OCI-LY1 (cell line): ENCODE data around the gene CHRM5.

Source experiments
- H2AFZ ChIP-seq: fragments of 200-600 bp; sonication (generic), shearing (Covaris generic); 2 replicates; pipeline ENCODE4 v1.6.0; 2014; ENCODE audit warnings: antibody characterized with exemption, mild to moderate bottlenecking, low read length
- H3F3A ChIP-seq: fragments of 200-600 bp; sonication (generic), shearing (Covaris generic); 2 replicates; pipeline ENCODE4 v1.6.0; 2014; ENCODE audit warnings: mild to moderate bottlenecking, antibody characterized with exemption, low read length, moderate library complexity; ENCODE audit not compliant: insufficient read depth
- H3K27ac ChIP-seq: fragments of 200-600 bp; sonication (generic); 2 replicates; pipeline ENCODE4 v1.5.1; 2014; ENCODE audit warnings: low read length, mixed run types, mild to moderate bottlenecking, low read depth; ENCODE audit not compliant: poor library complexity, severe bottlenecking
- H3K27me3 ChIP-seq: fragments of 200-600 bp; sonication (generic); 2 replicates; pipeline ENCODE4 v1.6.0; 2014; ENCODE audit warnings: antibody characterized with exemption, mild to moderate bottlenecking, low read length, moderate library complexity; ENCODE audit not compliant: insufficient read depth
- H3K36me3 ChIP-seq: fragments of 200-600 bp; sonication (generic); 2 replicates; pipeline ENCODE4 v1.6.1; 2014; ENCODE audit warnings: mild to moderate bottlenecking, antibody characterized with exemption, low read length, moderate library complexity, mixed read lengths; ENCODE audit not compliant: insufficient read depth
- H3K4me1 ChIP-seq: fragments of 200-600 bp; sonication (generic); 2 replicates; pipeline ENCODE4 v1.5.1; 2014; ENCODE audit warnings: mild to moderate bottlenecking, low read length, moderate library complexity; ENCODE audit not compliant: insufficient read depth, severe bottlenecking
- H3K4me2 ChIP-seq: fragments of 200-600 bp; sonication (generic), shearing (Covaris generic); 2 replicates; pipeline ENCODE4 v1.6.1; 2014; ENCODE audit warnings: low read length
- H3K4me3 ChIP-seq: fragments of 200-600 bp; sonication (generic); 2 replicates; pipeline ENCODE4 v1.5.1; 2014; ENCODE audit warnings: low read length, low read depth, mild to moderate bottlenecking, mixed read lengths; ENCODE audit not compliant: poor library complexity, severe bottlenecking
- H3K79me2 ChIP-seq: fragments of 200-600 bp; shearing (Covaris generic); 2 replicates; pipeline ENCODE4 v1.6.1; 2016; ENCODE audit warnings: mixed run types, low read length, mixed read lengths; ENCODE audit not compliant: insufficient read depth
- H3K9ac ChIP-seq: fragments of 200-600 bp; sonication (generic), shearing (Covaris generic); 2 replicates; pipeline ENCODE4 v1.6.1; 2014; ENCODE audit warnings: mild to moderate bottlenecking, low read length, mixed read lengths
- H3K9me2 ChIP-seq: fragments of 200-600 bp; sonication (generic), shearing (Covaris generic); 2 replicates; pipeline ENCODE4 v1.6.1; 2014; ENCODE audit warnings: low read depth, mild to moderate bottlenecking, low read length, mixed read lengths
- H3K9me3 ChIP-seq: fragments of 200-600 bp; shearing (Covaris generic); 2 replicates; pipeline ENCODE4 v1.6.1; 2014; ENCODE audit warnings: low read length, mixed read lengths
- H4K20me1 ChIP-seq: fragments of 200-600 bp; sonication (generic), shearing (Covaris generic); 2 replicates; pipeline ENCODE4 v1.6.0; 2016; ENCODE audit warnings: mild to moderate bottlenecking, low read length; ENCODE audit not compliant: insufficient read depth
- EZH2 ChIP-seq: fragments of 200-600 bp; sonication (generic), shearing (Covaris generic); IDR thresholded peaks from 2 replicates; pipeline ENCODE4 v1.8.0; 2017; ENCODE audit warnings: borderline replicate concordance, mixed run types, mild to moderate bottlenecking, antibody characterized with exemption, low read length, moderate library complexity, mixed read lengths
- TF ChIP-seq, protein P1 (sequence below): fragments of 200-600 bp; sonication (generic), shearing (Covaris generic); IDR thresholded peaks from 2 replicates; pipeline ENCODE4 v1.5.1; 2017; ENCODE audit warnings: mild to moderate bottlenecking, antibody characterized with exemption, low read length, moderate library complexity, mixed read lengths

CHRM5 gene

DNA sequence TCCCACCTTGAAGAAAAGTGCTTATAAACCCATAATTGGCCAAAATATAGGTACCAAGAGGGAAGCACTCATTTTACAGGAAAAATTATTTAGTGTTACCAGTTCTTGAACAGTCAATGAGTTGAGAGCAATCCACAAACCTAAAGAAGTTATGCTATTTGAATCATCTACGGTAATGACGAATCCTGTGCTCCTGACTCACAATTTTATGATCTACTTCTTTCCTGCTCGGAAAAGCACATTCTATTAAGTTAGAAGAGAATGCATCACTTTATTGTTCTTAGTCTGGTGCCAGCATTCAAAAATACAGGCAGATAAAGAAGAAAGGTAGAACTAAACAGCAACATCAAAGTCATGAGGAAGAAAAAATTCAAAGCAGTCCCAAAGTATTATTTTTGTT, 33.2 kb downstream of the CHRM5 start:
- Histone ChIP-seq H3K27me3 (no peaks in the 10 kb centered on the region), H3K9ac (no peak overlapping the region), H3K79me2 (no peaks in the 10 kb centered on the region), H3K27ac (no peak overlapping the region), H2AFZ (no peak overlapping the region), H3K36me3 (no peaks in the 10 kb centered on the region), H3K9me2 (no peaks in the 10 kb centered on the region), H4K20me1 (no peaks in the 10 kb centered on the region), H3K4me2 (no peak overlapping the region), H3K9me3 (no peaks in the 10 kb centered on the region), H3F3A (no peaks in the 10 kb centered on the region), H3K4me1 (no peaks in the 10 kb centered on the region), H3K4me3 (no peak overlapping the region)
- TF ChIP-seq, protein P1, sequence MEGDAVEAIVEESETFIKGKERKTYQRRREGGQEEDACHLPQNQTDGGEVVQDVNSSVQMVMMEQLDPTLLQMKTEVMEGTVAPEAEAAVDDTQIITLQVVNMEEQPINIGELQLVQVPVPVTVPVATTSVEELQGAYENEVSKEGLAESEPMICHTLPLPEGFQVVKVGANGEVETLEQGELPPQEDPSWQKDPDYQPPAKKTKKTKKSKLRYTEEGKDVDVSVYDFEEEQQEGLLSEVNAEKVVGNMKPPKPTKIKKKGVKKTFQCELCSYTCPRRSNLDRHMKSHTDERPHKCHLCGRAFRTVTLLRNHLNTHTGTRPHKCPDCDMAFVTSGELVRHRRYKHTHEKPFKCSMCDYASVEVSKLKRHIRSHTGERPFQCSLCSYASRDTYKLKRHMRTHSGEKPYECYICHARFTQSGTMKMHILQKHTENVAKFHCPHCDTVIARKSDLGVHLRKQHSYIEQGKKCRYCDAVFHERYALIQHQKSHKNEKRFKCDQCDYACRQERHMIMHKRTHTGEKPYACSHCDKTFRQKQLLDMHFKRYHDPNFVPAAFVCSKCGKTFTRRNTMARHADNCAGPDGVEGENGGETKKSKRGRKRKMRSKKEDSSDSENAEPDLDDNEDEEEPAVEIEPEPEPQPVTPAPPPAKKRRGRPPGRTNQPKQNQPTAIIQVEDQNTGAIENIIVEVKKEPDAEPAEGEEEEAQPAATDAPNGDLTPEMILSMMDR = no peak
- no peak for TF ChIP-seq EZH2

GRCh38 chr15:34006381-34006780, 38.1 kb downstream of the CHRM5 start:
- Histone ChIP-seq H2AFZ (no peak overlapping the region), H3K27ac (no peak overlapping the region), H3K36me3 (no peaks in the 10 kb centered on the region), H4K20me1 (no peaks in the 10 kb centered on the region; the same call in 1 of the 2 replicates), H3K4me3 (no peak overlapping the region), H3K27me3 (no peaks in the 10 kb centered on the region), H3K9me2 (no peaks in the 10 kb centered on the region), H3F3A (no peaks in the 10 kb centered on the region), H3K4me1 (no peaks in the 10 kb centered on the region), H3K9me3 (no peaks in the 10 kb centered on the region), H3K79me2 (no peaks in the 10 kb centered on the region), H3K9ac (no peak overlapping the region), H3K4me2 (no peak overlapping the region)
- no peak for TF ChIP-seq EZH2
- TF ChIP-seq, protein P1 = no peak

DNA sequence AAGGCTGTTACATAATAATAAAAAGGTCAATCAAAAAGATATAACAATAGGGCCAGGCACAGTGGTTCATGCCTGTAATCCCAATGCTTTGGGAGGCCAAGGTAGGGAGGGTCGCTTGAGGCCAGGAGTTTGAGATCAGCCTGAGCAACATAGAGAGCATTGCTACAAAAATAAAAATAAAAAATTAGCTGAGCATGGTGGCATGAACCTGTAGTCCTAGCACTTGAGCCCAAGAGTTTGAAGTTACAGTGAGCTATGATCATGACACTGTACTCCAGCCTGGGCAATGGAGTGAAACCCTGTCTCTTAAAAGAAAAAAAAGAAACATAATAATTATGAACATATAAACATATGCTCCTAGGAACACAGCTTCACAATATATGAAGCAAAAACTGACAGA, 41.4 kb downstream of the CHRM5 start:
- Histone ChIP-seq H3K9ac (no peak overlapping the region), H3K4me1 (no peaks in the 10 kb centered on the region), H3K9me2 (no peaks in the 10 kb centered on the region), H3K36me3 (no peaks in the 10 kb centered on the region), H3K79me2 (no peaks in the 10 kb centered on the region), H3K9me3 (no peaks in the 10 kb centered on the region), H3K27me3 (no peaks in the 10 kb centered on the region), H4K20me1 (no peaks in the 10 kb centered on the region; the same call in 1 of the 2 replicates), H3F3A (no peaks in the 10 kb centered on the region), H3K4me2 (no peak overlapping the region), H3K4me3 (no peak overlapping the region), H3K27ac (no peak overlapping the region), H2AFZ (no peak overlapping the region)
- TF ChIP-seq, protein P1 = no peak
- TF ChIP-seq EZH2 = no peak
